ENCODE results near the gene RYR3. TPM values are rescaled to one million over a fixed set of nuclear protein-coding genes. Genes with fewer than 3 reads are reported as not detected.

The RYR3 gene
- total RNA-seq, 1 donor from 2014 or later, result 0.08 TPM

GRCh38 chr15:33679061-33679460 is 368.3 kb downstream of the RYR3 start:
- no peak overlapping the region for H3K27ac ChIP-seq (replicated peaks)
- H3K4me3 ChIP-seq, result no peak overlapping the region
- no peaks in the 10 kb centered on the region for H3K4me1 ChIP-seq
- TF ChIP-seq CTCF (IDR thresholded peaks at IDR 0.05; ENCODE audit: borderline replicate concordance), result no peak
- H3K27me3 ChIP-seq (ENCODE audit: low read depth), result peaks cover 81% of the 10 kb centered on the region
- H3K9me3 ChIP-seq (replicated peaks), result no peaks in the 10 kb centered on the region
- no peaks in the 10 kb centered on the region for H3K36me3 ChIP-seq
- no peak for DNase-seq
- intact Hi-C loops (cut with micrococcal nuclease), result no loop called here

GRCh38 chr15:33680336-33680735 is 369.6 kb downstream of the RYR3 start:
- Histone ChIP-seq H3K4me3 (no peak overlapping the region), H3K27me3 (ENCODE audit: low read depth) (peaks cover 73% of the 10 kb centered on the region), H3K27ac (replicated peaks) (no peak overlapping the region), H3K4me1 (no peaks in the 10 kb centered on the region), H3K36me3 (no peaks in the 10 kb centered on the region), H3K9me3 (replicated peaks) (no peaks in the 10 kb centered on the region)
- intact Hi-C loops (cut with micrococcal nuclease), result no loop called here
- no peak for TF ChIP-seq CTCF (IDR thresholded peaks at IDR 0.05; ENCODE audit: borderline replicate concordance)
- DNase-seq, result no peak

- TF ChIP-seq CTCF (IDR thresholded peaks at IDR 0.05; ENCODE audit: borderline replicate concordance), result no peak
- Histone ChIP-seq H3K27me3 (ENCODE audit: low read depth) (peaks cover 28% of the 10 kb centered on the region), H3K9me3 (replicated peaks) (peaks cover 4% of the 10 kb centered on the region), H3K27ac (replicated peaks) (no peak overlapping the region), H3K36me3 (no peaks in the 10 kb centered on the region), H3K4me1 (no peaks in the 10 kb centered on the region), H3K4me3 (no peak overlapping the region)
- no peak for DNase-seq
- intact Hi-C loops (cut with micrococcal nuclease), result no loop called here
These were observed 382.5 kb downstream of the RYR3 start for GRCh38 chr15:33693166-33693800.

GRCh38 chr15:33698126-33698525 is 387.4 kb downstream of the RYR3 start:
- no peak for TF ChIP-seq CTCF (IDR thresholded peaks at IDR 0.05; ENCODE audit: borderline replicate concordance)
- H3K27ac ChIP-seq (replicated peaks), result no peak overlapping the region
- no peak overlapping the region for H3K4me3 ChIP-seq
- no peaks in the 10 kb centered on the region for H3K9me3 ChIP-seq (replicated peaks)
- no peaks in the 10 kb centered on the region for H3K36me3 ChIP-seq
- intact Hi-C loops (cut with micrococcal nuclease), result no loop called here
- DNase-seq, result no peak
- H3K27me3 ChIP-seq (ENCODE audit: low read depth), result peaks cover 49% of the 10 kb centered on the region
- peaks cover 6% of the 10 kb centered on the region for H3K4me1 ChIP-seq

- Histone ChIP-seq H3K27ac (replicated peaks) (no peak overlapping the region), H3K36me3 (no peaks in the 10 kb centered on the region), H3K9me3 (replicated peaks) (no peaks in the 10 kb centered on the region), H3K27me3 (ENCODE audit: low read depth) (peaks cover 46% of the 10 kb centered on the region), H3K4me3 (no peak overlapping the region), H3K4me1 (peaks cover 6% of the 10 kb centered on the region)
- TF ChIP-seq CTCF (IDR thresholded peaks at IDR 0.05; ENCODE audit: borderline replicate concordance), result no peak
- intact Hi-C loops (cut with micrococcal nuclease), result no loop called here
- DNase-seq, result no peak
These were observed 388.4 kb downstream of the RYR3 start for GRCh38 chr15:33699145-33699544.

All from left ventricle myocardium inferior (tissue), 1 donor.